Calu3 (cell line): Measurements from ENCODE around the gene ZNF428. TPM values are rescaled to one million over a fixed set of nuclear protein-coding genes. Genes with fewer than 3 reads are reported as not detected.
"Not testable (repeated sequence)": the region's sequence is repeated elsewhere in the genome, so short reads cannot be mapped to it uniquely, and the experiment has no call there.

ENCODE experiments used
- BruUV-seq: library from RNA; stranded (reverse); fragments of 400-500 nt; replicated peaks from 2 replicates; lab custom pipeline; 2021; lab: Mats Ljungman, UMichigan
- CTCF ChIA-PET: fragments of 300-600 bp; sonication (Branson Sonifier 250); formaldehyde crosslinking; loops from one replicate; lab custom pipeline; 2022; ENCODE audit warnings: antibody characterized with exemption; lab: Charles Lee
- DNase-seq: peaks from one replicate; pipeline ENCODE4 v3.0.0; 2022
- H3K27ac Mint-ChIP-seq: one replicate; pipeline ENCODE4 v1.8.0; 2022; ENCODE audit warnings: mixed read lengths; ENCODE audit not compliant: unreplicated experiment
- H3K27me3 Mint-ChIP-seq: one replicate; pipeline ENCODE4 v1.8.0; 2022; ENCODE audit warnings: mixed read lengths; ENCODE audit not compliant: unreplicated experiment
- H3K36me3 Mint-ChIP-seq: one replicate; pipeline ENCODE4 v1.8.0; 2022; ENCODE audit warnings: mild to moderate bottlenecking, moderate library complexity, mixed read lengths; ENCODE audit not compliant: insufficient read depth, unreplicated experiment
- H3K4me1 Mint-ChIP-seq: one replicate; pipeline ENCODE4 v1.8.0; 2022; ENCODE audit warnings: mild to moderate bottlenecking, low read depth, mixed read lengths; ENCODE audit not compliant: unreplicated experiment
- H3K4me3 Mint-ChIP-seq: one replicate; pipeline ENCODE4 v1.8.0; 2022; ENCODE audit warnings: mild to moderate bottlenecking, low read depth, moderate library complexity, mixed read lengths; ENCODE audit not compliant: unreplicated experiment
- H3K9me3 Mint-ChIP-seq: one replicate; pipeline ENCODE4 v1.8.0; 2022; ENCODE audit warnings: low read depth, mixed read lengths; ENCODE audit not compliant: unreplicated experiment
- CTCF ChIP-seq: fragments of 200-600 bp; IDR thresholded peaks from one replicate; pipeline ENCODE4 v1.8.0; 2022; ENCODE audit warnings: antibody characterized with exemption; ENCODE audit not compliant: unreplicated experiment
- intact Hi-C: fragments of 100-400 bp; cut with micrococcal nuclease; formaldehyde crosslinking; loops from one replicate; pipeline ENCODE4 v1.10.0; 2022; ENCODE audit not compliant: unreplicated experiment
- total RNA-seq: library from RNA; stranded (reverse); gene quantifications from 2 replicates; pipeline ENCODE4 v1.2.3, GENCODE V29; 2022

Gene ZNF428
- total RNA-seq, 1 experiment from 2014 or later: 32.8 TPM

GRCh38 chr19:43606569-43607229, 12.7 kb downstream of the ZNF428 start:
- H3K4me1 Mint-ChIP-seq: no peaks in the 10 kb centered on the region
- no peaks in the 10 kb centered on the region for H3K27me3 Mint-ChIP-seq
- DNase-seq: no peak
- CTCF ChIA-PET: no interaction called here
- no TSS peak for BruUV-seq
- no peak for TF ChIP-seq CTCF
- peaks cover 14% of the 10 kb centered on the region for H3K36me3 Mint-ChIP-seq
- no peaks in the 10 kb centered on the region for H3K9me3 Mint-ChIP-seq
- H3K4me3 Mint-ChIP-seq: no peak overlapping the region
- no peak overlapping the region for H3K27ac Mint-ChIP-seq
- intact Hi-C loops: no loop called here

- no peak for DNase-seq
- intact Hi-C loops: no loop called here
- H3K36me3 Mint-ChIP-seq: peaks cover 16% of the 10 kb centered on the region
- no peaks in the 10 kb centered on the region for H3K27me3 Mint-ChIP-seq
- CTCF ChIA-PET: interaction anchor here (1.1 kb wide), 1 partner anchor 11 kb away, joined by 8 read pairs; the partner anchor contains the start of gene IRGQ
- H3K4me1 Mint-ChIP-seq: no peaks in the 10 kb centered on the region
- H3K27ac Mint-ChIP-seq: no peak overlapping the region
- no peak overlapping the region for H3K4me3 Mint-ChIP-seq
- BruUV-seq: no TSS peak
- no peaks in the 10 kb centered on the region for H3K9me3 Mint-ChIP-seq
- no peak for TF ChIP-seq CTCF
These were observed 13.4 kb downstream of the ZNF428 start for GRCh38 chr19:43605875-43606568.

DNA sequence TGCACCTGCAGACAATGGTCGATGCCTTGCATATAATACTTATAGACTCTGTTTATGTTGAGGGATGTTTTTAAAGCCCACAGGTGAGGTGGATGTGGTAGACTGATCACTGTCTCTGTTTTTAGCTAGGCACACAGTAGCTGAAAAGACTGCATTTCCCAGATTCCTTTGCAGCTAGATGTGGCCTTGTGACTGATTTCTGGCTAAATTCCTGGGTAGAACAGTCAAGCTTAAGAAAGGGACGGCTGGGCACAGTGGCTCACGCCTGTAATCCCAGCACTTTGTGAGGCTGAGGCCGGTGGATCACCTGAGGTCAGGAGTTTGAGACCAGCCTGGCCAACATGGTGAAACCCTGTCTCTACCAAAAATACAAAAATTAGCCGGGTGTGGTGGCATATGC, 19.1 kb downstream of the ZNF428 start:
- H3K4me3 Mint-ChIP-seq, DNase-seq, CTCF ChIA-PET, intact Hi-C loops, H3K27me3 Mint-ChIP-seq, H3K9me3 Mint-ChIP-seq, H3K27ac Mint-ChIP-seq, BruUV-seq: not testable (repeated sequence)
- peaks cover 39% of the 10 kb centered on the region for H3K36me3 Mint-ChIP-seq
- peaks cover 23% of the 10 kb centered on the region for H3K4me1 Mint-ChIP-seq

DNA sequence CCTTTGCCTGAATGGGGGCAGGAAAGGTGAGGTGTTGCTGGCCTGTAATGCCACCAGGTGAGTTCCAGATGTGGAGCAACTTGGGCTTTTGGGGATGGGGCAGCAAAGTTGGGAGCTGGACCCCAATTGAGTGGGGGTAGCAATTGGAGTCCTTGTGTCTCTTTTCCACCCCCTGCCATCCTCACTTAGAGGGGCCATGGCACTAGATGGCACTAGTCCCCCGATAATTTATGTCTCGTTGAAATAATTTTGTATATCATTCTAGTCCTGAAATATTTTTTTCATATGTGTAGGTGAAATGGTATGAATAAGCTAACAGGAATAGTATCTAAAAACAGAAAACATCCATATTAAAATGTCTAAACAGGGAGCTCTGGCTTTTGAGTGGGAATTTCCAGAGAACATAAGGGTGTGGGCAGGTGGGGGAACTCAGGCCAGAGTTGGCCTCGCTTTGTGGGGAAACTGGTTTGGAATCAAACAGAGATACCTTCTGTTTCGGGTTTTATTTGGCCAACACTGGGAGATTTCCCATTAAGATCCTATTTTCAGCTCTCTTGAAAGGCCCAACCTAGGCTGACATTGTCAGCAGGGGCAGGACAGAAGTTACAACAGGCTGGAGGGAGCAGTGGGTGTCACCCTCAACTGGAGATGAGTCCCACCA, 19.7 kb downstream of the ZNF428 start:
- peaks cover 23% of the 10 kb centered on the region for H3K4me1 Mint-ChIP-seq
- no peaks in the 10 kb centered on the region for H3K27me3 Mint-ChIP-seq
- no peak overlapping the region for H3K27ac Mint-ChIP-seq
- intact Hi-C loops: no loop called here
- no peak overlapping the region for H3K4me3 Mint-ChIP-seq
- peaks cover 45% of the 10 kb centered on the region for H3K36me3 Mint-ChIP-seq
- H3K9me3 Mint-ChIP-seq: no peaks in the 10 kb centered on the region
- no peak for TF ChIP-seq CTCF
- no peak for DNase-seq
- CTCF ChIA-PET: no interaction called here
- TSS peak; percentile 8 for BruUV-seq
